H1 (cell line): ENCODE results near the gene CST6. TPM values are rescaled to one million over a fixed set of nuclear protein-coding genes. Genes with fewer than 3 reads are reported as not detected.

Source experiments
- CTCF ChIA-PET: fragments of 300-600 bp; sonication (Branson Sonifier 250); formaldehyde crosslinking; loops from one replicate; lab custom pipeline; 2021; ENCODE audit not compliant: partially characterized antibody; lab: Charles Lee
- POLR2A ChIA-PET: fragments of 300-600 bp; sonication (Branson Sonifier 250); formaldehyde crosslinking; loops from one replicate; lab custom pipeline; 2021; ENCODE audit warnings: inconsistent platforms; ENCODE audit not compliant: partially characterized antibody; lab: Charles Lee
- DNase-seq, 2 experiments: peaks; one replicate each; pipeline versions ENCODE4 v3.0.0 to v3.0.0-alpha.2; 2010 to 2022; ENCODE audit warnings: low spot score in 2 of 2, low read depth in 1 of 2, mixed read lengths in 1 of 2
- FAIRE-seq: peaks from 2 replicates; lab custom pipeline; 2011; peaks lifted over from hg19 to GRCh38; lab: Jason Lieb, UNC
- H2AFZ ChIP-seq: 2 replicates; pipeline ENCODE4 v1.8.1; 2012; ENCODE audit warnings: low read length, inconsistent platforms
- H2AK5ac ChIP-seq: 2 replicates; pipeline ENCODE4 v1.6.1; 2013; ENCODE audit warnings: low read depth, low read length
- H2BK120ac ChIP-seq: replicated peaks from 2 replicates; pipeline ENCODE3; 2013; ENCODE audit warnings: low read depth, low read length, inconsistent platforms
- H2BK12ac ChIP-seq: 2 replicates; pipeline ENCODE4 v1.6.1; 2013; ENCODE audit warnings: low read depth, low read length
- H2BK15ac ChIP-seq: 2 replicates; pipeline ENCODE4 v1.6.1; 2013; ENCODE audit warnings: low read length
- H2BK20ac ChIP-seq: 2 replicates; pipeline ENCODE4 v1.6.1; 2013; ENCODE audit warnings: low read length
- H2BK5ac ChIP-seq: 2 replicates; pipeline ENCODE4 v1.6.1; 2013; ENCODE audit warnings: low read depth, low read length
- H3K14ac ChIP-seq: 2 replicates; pipeline ENCODE4 v1.6.1; 2013; ENCODE audit warnings: inconsistent platforms; ENCODE audit not compliant: insufficient read length
- H3K18ac ChIP-seq: 2 replicates; pipeline ENCODE4 v1.6.1; 2013; ENCODE audit warnings: low read length; ENCODE audit errors: extremely low read depth
- H3K23ac ChIP-seq: 2 replicates; pipeline ENCODE4 v1.6.1; 2013; ENCODE audit warnings: inconsistent platforms; ENCODE audit not compliant: insufficient read length
- H3K23me2 ChIP-seq: 2 replicates; pipeline ENCODE4 v1.6.1; 2013; ENCODE audit warnings: low read depth, low read length
- H3K27ac ChIP-seq: 2 replicates; pipeline ENCODE4 v1.6.1; 2011; ENCODE audit warnings: low read depth, low read length, inconsistent platforms
- H3K27me3 ChIP-seq, 4 experiments: replicated peaks in 1 of 4; 1 replicate in 1 of 4; 2 replicates in 3 of 4; pipeline versions ENCODE4 v1.6.1 to v1.8.1; 2011 to 2013; ENCODE audit warnings: low read length in 3 of 4, mild to moderate bottlenecking in 3 of 4, inconsistent platforms in 2 of 4, mixed read lengths in 2 of 4, moderate library complexity in 1 of 4; ENCODE audit not compliant: control insufficient read depth in 3 of 4, insufficient read depth in 3 of 4; ENCODE audit errors: extremely low read depth in 1 of 4
- H3K36me3 ChIP-seq, 4 experiments: 2 replicates each; pipeline versions ENCODE4 v1.6.1 to v1.8.1; 2011 to 2013; ENCODE audit warnings: mild to moderate bottlenecking in 4 of 4, low read length in 3 of 4, moderate library complexity in 2 of 4, control low read depth in 1 of 4, inconsistent platforms in 1 of 4; ENCODE audit not compliant: insufficient read depth in 4 of 4, control insufficient read depth in 2 of 4
- H3K4ac ChIP-seq: replicated peaks from 2 replicates; pipeline ENCODE3; 2013; ENCODE audit warnings: low read length, low read depth, mixed read lengths, inconsistent platforms; ENCODE audit not compliant: insufficient read length
- H3K4me1 ChIP-seq, 4 experiments: replicated peaks in 1 of 4; 1 replicate in 1 of 4; 2 replicates in 3 of 4; pipeline versions ENCODE4 v1.6.1 to v1.8.1; 2011 to 2013; ENCODE audit warnings: low read length in 3 of 4, inconsistent platforms in 2 of 4, mixed read lengths in 1 of 4; ENCODE audit not compliant: insufficient read depth in 4 of 4, control insufficient read depth in 3 of 4
- H3K4me2 ChIP-seq, 2 experiments: 2 replicates each; pipeline versions ENCODE4 v1.6.1 to v1.8.1; 2011 to 2013; ENCODE audit warnings: low read depth in 2 of 2, low read length in 2 of 2, control low read depth in 1 of 2, inconsistent platforms in 1 of 2, mild to moderate bottlenecking in 1 of 2; ENCODE audit not compliant: insufficient read depth in 1 of 2
- H3K4me3 ChIP-seq, 4 experiments: fragments of 200-600, 300-600 bp in 1 of 4; sonication (generic), shearing (Covaris generic), sonication (Bioruptor Twin) in 1 of 4; 2 replicates each; pipeline versions ENCODE4 v1.5.1 to v1.8.1; 2011 to 2016; ENCODE audit warnings: low read length in 4 of 4, low read depth in 3 of 4, control low read depth in 2 of 4, inconsistent platforms in 2 of 4, mild to moderate bottlenecking in 2 of 4, mixed read lengths in 1 of 4, moderate library complexity in 1 of 4; ENCODE audit not compliant: insufficient read depth in 2 of 4; ENCODE audit errors: extremely low read depth in 1 of 4
- H3K56ac ChIP-seq: replicated peaks from 2 replicates; pipeline ENCODE3; 2013; ENCODE audit warnings: low read depth, mild to moderate bottlenecking, mixed read lengths, low read length, inconsistent platforms; ENCODE audit not compliant: insufficient read length
- H3K79me1 ChIP-seq: 2 replicates; pipeline ENCODE4 v1.6.1; 2013; ENCODE audit warnings: low read depth, low read length, control low read depth
- H3K79me2 ChIP-seq, 2 experiments: 2 replicates each; pipeline versions ENCODE4 v1.6.1 to v1.8.1; 2012 to 2013; ENCODE audit warnings: low read length in 2 of 2, mild to moderate bottlenecking in 2 of 2, inconsistent platforms in 1 of 2; ENCODE audit not compliant: insufficient read depth in 2 of 2, control insufficient read depth in 1 of 2
- H3K9ac ChIP-seq, 4 experiments: replicated peaks in 1 of 4; 1 replicate in 1 of 4; 2 replicates in 3 of 4; pipeline versions ENCODE4 v1.6.1 to v1.8.1; 2011 to 2013; ENCODE audit warnings: low read depth in 3 of 4, low read length in 3 of 4, control low read depth in 2 of 4, mild to moderate bottlenecking in 2 of 4, moderate library complexity in 2 of 4, inconsistent platforms in 1 of 4; ENCODE audit errors: extremely low read depth in 1 of 4
- H3K9me3 ChIP-seq, 2 experiments: 2 replicates each; pipeline versions ENCODE4 v1.6.1 to v1.8.1; 2012 to 2013; ENCODE audit warnings: mild to moderate bottlenecking in 2 of 2, moderate library complexity in 2 of 2, control low read depth in 1 of 2, inconsistent platforms in 1 of 2, low read depth in 1 of 2, low read length in 1 of 2, mixed read lengths in 1 of 2; ENCODE audit not compliant: insufficient read depth in 2 of 2
- H4K20me1 ChIP-seq, 2 experiments: replicated peaks in 1 of 2; 2 replicates each; pipeline versions ENCODE3 to v1.8.1; 2011 to 2013; ENCODE audit warnings: inconsistent platforms in 2 of 2, low read length in 2 of 2, mild to moderate bottlenecking in 1 of 2; ENCODE audit not compliant: insufficient read depth in 2 of 2, control insufficient read depth in 1 of 2
- H4K5ac ChIP-seq: 2 replicates; pipeline ENCODE4 v1.6.1; 2013; ENCODE audit warnings: low read length, low read depth, mixed read lengths, inconsistent platforms; ENCODE audit not compliant: insufficient read length
- H4K8ac ChIP-seq: 2 replicates; pipeline ENCODE4 v1.8.0; 2013; ENCODE audit warnings: mild to moderate bottlenecking, moderate library complexity, low read length, inconsistent platforms; ENCODE audit not compliant: insufficient read depth; ENCODE audit errors: extremely low read depth
- H4K91ac ChIP-seq: replicated peaks from 2 replicates; pipeline ENCODE3; 2013; ENCODE audit warnings: low read length, mixed read lengths, inconsistent platforms; ENCODE audit not compliant: insufficient read length
- ATF3 ChIP-seq: IDR thresholded peaks from 2 replicates; pipeline ENCODE4 v1.6.1; 2011; ENCODE audit warnings: low read depth, mild to moderate bottlenecking, low read length; ENCODE audit not compliant: insufficient read depth
- GTF2F1 ChIP-seq: IDR thresholded peaks from 2 replicates; pipeline ENCODE4 v1.6.1; 2012; ENCODE audit warnings: low read depth, low read length, improper control_type of control experiment, borderline replicate concordance
- YY1 ChIP-seq: IDR thresholded peaks from 2 replicates; pipeline ENCODE4 v1.6.1; 2011; ENCODE audit warnings: low read depth, mild to moderate bottlenecking, low read length
- WGBS, 2 experiments: shearing (Covaris generic) in 1 of 2; methylation state at CpG; one replicate each; pipeline versions ENCODE4 v1.1.6 to v1.1.7; 2013 to 2015; ENCODE audit warnings: low lambda C conversion rate in 2 of 2, mixed read lengths in 2 of 2, inconsistent platforms in 1 of 2, low coverage in 1 of 2, missing lambda C conversion rate in 1 of 2; ENCODE audit not compliant: insufficient replicate concordance in 2 of 2, insufficient coverage in 1 of 2, insufficient read length in 1 of 2; ENCODE audit errors: extremely low coverage in 1 of 2, missing lambda C conversion rate in 1 of 2; 5-methylcytosine and 5-hydroxymethylcytosine counted together
- polyA plus RNA-seq, 7 experiments: library from polyadenylated mRNA; depleted of rRNA in 3 of 7; stranded (reverse) in 5 of 7; unstranded in 2 of 7; fragments of >200 nt in 5 of 7; fragments of 200-250 nt in 2 of 7; gene quantifications; 1 replicate in 5 of 7; 2 replicates in 1 of 7; 4 replicates in 1 of 7; pipeline versions ENCODE4 v1.2.1 to v1.2.3, GENCODE V29; 2011 to 2013; ENCODE audit warnings: missing spikeins in 2 of 7, mixed read lengths in 2 of 7
- total RNA-seq: library from RNA; stranded (reverse); fragmentation: NEBNext Ultra II Directional; extraction: Animal tissue kit (Norgen Biotek cat#: 25700); gene quantifications from 2 replicates; pipeline ENCODE4 v1.2.1, GENCODE V29; 2021

The CST6 gene
- total and polyA plus RNA-seq, 2 of the 8 experiments (the other 6 are each of a cell fraction or from before 2014, with no cell fraction given), result 1.6 to 7.6 TPM

GRCh38 chr11:65978391-65979238, 33.2 kb upstream of the CST6 start:
- Histone ChIP-seq H4K20me1 (peaks cover 0 to 2% of the 10 kb centered on the region in 2 experiments), H3K4me2 (no peak overlapping the region), H2BK5ac (no peak overlapping the region), H3K4me1 (no peaks in the 10 kb centered on the region), H4K8ac (no peak overlapping the region), H2BK120ac (no peak overlapping the region), H4K91ac (no peak overlapping the region), H2AK5ac (no peak overlapping the region), H3K4ac (no peak overlapping the region), H3K4me3 (no peak overlapping the region), H3K79me1 (no peaks in the 10 kb centered on the region), H2BK12ac (no peak overlapping the region), H3K9me3 (no peaks in the 10 kb centered on the region), H3K56ac (no peak overlapping the region), H3K27me3 (no peaks in the 10 kb centered on the region), H3K9ac (no peak overlapping the region), H2BK15ac (no peak overlapping the region), H2AFZ (no peak overlapping the region), H3K79me2 (no peaks in the 10 kb centered on the region), H4K5ac (no peak overlapping the region), H3K23ac (no peak overlapping the region), H2BK20ac (no peak overlapping the region), H3K18ac (no peak overlapping the region), H3K14ac (no peak overlapping the region), H3K27ac (no peak overlapping the region), H3K23me2 (no peaks in the 10 kb centered on the region), H3K36me3 (peaks cover 4 to 25% (median 21%) of the 10 kb centered on the region in 4 experiments; a peak in 7 of 8 replicates)
- ChIA-PET POLR2A (interaction anchor here (0.6 to 2.0 kb wide), 6 partner anchors 12 to 98 kb away, joined by 3 to 7 read pairs (median 3); partner anchors contain the start of genes BANF1 and C11orf68), CTCF (interaction anchor here (0.6 to 18.4 kb wide), 3 partner anchors 14 to 89 kb away, joined by 3 to 281 read pairs (median 3); partner anchors contain the start of genes CCDC85B and FIBP)
- FAIRE-seq (no peak), DNase-seq (no peak)
- WGBS, 2 experiments, result 95% methylated on average over 16 of the region's 34 CpGs; no CpG with 5 or more reads in 1 of the 2 experiments
- TF ChIP-seq YY1, result no peak
- no peak for TF ChIP-seq GTF2F1
- no peak for TF ChIP-seq ATF3
